ENCODE data around the gene ACBD4. TPM values are rescaled to one million over a fixed set of nuclear protein-coding genes. Genes with fewer than 3 reads are reported as not detected.
"Not testable (repeated sequence)": the region's sequence is repeated elsewhere in the genome, so short reads cannot be mapped to it uniquely, and the experiment has no call there.

ACBD4 gene
- total RNA-seq, 6 experiments from 2014 or later = 24.0 to 78.9 (median 56.9) TPM

DNA sequence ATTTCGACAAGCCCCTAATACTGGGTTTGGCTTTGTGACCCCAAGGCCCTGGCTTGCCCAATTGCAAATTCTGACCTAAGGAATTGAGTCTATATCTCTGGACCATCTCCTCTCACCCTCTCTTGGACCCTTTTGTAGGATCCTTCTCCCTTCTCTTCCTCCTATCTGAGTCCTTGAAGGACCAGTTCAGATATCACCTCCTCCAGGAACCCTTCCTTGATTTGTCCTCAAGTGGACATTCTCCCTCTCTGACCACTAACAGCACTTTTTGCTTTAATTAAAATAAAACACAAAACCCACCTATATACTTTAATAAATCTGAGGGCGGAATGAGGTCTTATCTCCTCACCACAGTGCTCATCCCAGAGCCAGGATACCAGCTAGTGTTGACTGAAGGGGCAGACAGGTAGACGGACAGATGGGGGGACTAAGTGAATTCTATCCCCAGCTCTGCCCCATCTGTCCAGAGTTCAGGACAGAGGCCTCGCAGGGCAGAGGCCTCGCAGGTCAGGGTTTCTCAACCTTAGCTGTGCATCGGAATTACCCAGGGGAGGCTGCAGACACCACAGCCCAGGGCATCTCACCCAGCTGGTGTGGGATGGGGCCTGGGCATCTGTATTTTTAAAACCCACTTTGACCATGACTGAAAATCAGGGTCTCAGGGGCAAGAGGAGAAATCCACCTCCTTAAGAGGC lies 12.3 kb upstream of the ACBD4 start:
- Histone ChIP-seq H3K4me1 (no peaks in the 10 kb centered on the region), H3K27me3 (no peaks in the 10 kb centered on the region), H3K36me3 (no peaks in the 10 kb centered on the region), H3K4me3 (no peak overlapping the region), H3K27ac (no peak overlapping the region), H3K9me3 (no peaks in the 10 kb centered on the region)
- intact Hi-C loops (cut with DNase I) = loop anchor here (10.0 kb wide), 2 partner anchors 198 to 208 kb away; partner anchors contain the start of gene GFAP (in 1 of the 2)
- ATAC-seq = no peak
- TF ChIP-seq, protein P1, sequence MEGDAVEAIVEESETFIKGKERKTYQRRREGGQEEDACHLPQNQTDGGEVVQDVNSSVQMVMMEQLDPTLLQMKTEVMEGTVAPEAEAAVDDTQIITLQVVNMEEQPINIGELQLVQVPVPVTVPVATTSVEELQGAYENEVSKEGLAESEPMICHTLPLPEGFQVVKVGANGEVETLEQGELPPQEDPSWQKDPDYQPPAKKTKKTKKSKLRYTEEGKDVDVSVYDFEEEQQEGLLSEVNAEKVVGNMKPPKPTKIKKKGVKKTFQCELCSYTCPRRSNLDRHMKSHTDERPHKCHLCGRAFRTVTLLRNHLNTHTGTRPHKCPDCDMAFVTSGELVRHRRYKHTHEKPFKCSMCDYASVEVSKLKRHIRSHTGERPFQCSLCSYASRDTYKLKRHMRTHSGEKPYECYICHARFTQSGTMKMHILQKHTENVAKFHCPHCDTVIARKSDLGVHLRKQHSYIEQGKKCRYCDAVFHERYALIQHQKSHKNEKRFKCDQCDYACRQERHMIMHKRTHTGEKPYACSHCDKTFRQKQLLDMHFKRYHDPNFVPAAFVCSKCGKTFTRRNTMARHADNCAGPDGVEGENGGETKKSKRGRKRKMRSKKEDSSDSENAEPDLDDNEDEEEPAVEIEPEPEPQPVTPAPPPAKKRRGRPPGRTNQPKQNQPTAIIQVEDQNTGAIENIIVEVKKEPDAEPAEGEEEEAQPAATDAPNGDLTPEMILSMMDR (IDR thresholded peaks at IDR 0.05) = no peak
- TF ChIP-seq POLR2A (IDR thresholded peaks at IDR 0.05) = no peak
- DNase-seq = no peak
- WGBS (ENCODE audit: insufficient coverage, low coverage, low lambda C conversion rate, missing lambda C conversion rate) = 68% methylated on average over 4 of the region's 6 CpGs

DNA sequence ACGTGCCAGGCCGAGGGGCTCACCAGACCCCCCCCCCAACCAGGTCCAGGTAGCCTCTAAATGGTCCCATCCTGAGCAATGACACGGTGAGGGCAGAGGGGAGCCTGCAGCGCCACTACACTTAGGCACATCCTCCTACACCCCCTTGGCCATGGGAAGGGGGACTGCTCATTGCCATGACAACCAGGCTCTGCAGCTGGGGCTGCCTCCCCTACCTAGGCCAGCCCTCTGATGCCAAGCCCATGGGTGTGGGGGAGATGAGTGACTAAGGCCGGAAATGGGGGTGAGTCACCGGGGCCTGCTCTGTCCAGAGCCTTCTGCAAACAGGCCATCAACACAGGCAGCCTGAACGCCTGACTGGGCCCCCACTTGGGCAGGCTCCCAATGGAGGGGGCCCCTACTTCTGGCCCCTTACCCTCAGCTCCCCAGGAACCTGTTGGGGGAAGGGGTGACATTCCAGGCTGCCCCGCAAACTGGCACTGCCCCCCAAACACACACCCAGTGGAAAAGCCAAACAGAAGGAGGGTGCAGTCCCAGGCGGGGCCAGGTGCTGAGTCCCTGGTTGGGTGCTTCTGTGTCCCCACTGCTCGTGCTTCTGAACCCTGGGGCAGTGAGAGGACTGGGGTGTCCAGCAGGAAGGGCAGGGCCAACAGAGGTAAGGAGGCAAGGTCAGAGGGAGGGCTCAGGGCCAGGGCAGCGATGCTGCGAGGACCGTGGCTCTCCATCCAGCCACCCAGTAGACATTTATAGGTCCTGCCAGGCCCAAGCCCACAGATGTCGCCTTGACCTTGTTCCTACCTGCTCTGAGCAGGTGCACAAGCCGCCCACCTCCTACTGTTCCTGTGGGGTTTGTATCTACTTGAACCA lies 11.3 kb upstream of the ACBD4 start:
- intact Hi-C loops (cut with DNase I) = loop anchor here (10.0 kb wide), 2 partner anchors 199 to 209 kb away; partner anchors contain the start of gene GFAP (in 1 of the 2)
- H3K9me3 ChIP-seq = no peaks in the 10 kb centered on the region
- H3K4me1 ChIP-seq = no peaks in the 10 kb centered on the region

DNA sequence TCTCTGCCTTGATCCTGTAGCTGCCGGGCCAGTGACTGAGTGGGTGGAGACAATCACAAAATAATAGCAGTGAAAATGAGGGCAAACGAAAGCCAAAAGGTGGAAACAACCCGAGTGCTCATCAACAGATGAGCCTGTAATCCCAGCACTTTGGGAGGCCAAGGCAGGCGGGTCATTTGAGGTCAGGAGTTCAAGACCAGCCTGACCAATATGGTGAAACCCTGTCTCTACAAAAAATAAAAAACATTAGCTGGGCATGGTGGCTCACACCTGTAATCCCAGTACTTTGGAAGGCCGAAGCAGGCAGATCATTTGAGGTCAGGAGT lies 10.7 kb upstream of the ACBD4 start:
- not testable (repeated sequence) for ATAC-seq, H3K27me3 ChIP-seq, H3K36me3 ChIP-seq, DNase-seq, H3K4me1 ChIP-seq, H3K9me3 ChIP-seq, H3K27ac ChIP-seq, H3K4me3 ChIP-seq
- 84% methylated on average over 5 of the region's 5 CpGs for WGBS (ENCODE audit: insufficient coverage, low coverage, low lambda C conversion rate, missing lambda C conversion rate)
- intact Hi-C loops (cut with DNase I) = loop anchor here (10.0 kb wide), 2 partner anchors 200 to 210 kb away; partner anchors contain the start of gene GFAP (in 1 of the 2)

More for the DNA sequence above, 11.3 kb upstream of the ACBD4 start:
- WGBS (ENCODE audit: insufficient coverage, low coverage, low lambda C conversion rate, missing lambda C conversion rate) = 86% methylated on average over 6 of the region's 15 CpGs
- H3K27ac ChIP-seq = no peak overlapping the region
- no peak for DNase-seq
- H3K27me3 ChIP-seq = no peaks in the 10 kb centered on the region
- H3K4me3 ChIP-seq = no peak overlapping the region
- TF ChIP-seq, protein P1 (IDR thresholded peaks at IDR 0.05) = no peak
- no peak for TF ChIP-seq POLR2A (IDR thresholded peaks at IDR 0.05)
- H3K36me3 ChIP-seq = no peaks in the 10 kb centered on the region
- ATAC-seq = peak in 1 of 4 donors; percentile 55

DNA sequence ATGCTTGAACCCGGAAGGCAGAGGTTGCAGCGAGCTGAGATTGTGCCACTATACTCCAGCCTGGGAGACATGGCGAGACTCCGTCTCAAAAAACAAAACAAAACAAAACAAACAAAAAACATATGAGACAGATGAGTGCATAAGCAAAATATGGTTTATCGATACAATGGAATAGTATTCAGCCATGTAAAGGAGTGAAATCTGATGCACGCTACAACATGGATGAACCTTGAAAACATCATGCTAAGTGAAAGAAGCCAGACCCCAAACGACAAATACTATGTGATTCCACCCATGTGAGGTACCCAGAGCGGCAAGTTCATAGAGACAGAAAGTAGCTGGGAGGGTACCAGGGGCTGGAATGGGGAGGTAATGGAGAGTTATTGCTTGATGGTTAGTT lies 10.0 kb upstream of the ACBD4 start:
- no peak for ATAC-seq
- intact Hi-C loops (cut with DNase I) = loop anchor here (10.0 kb wide), 2 partner anchors 201 to 211 kb away; partner anchors contain the start of gene GFAP (in 1 of the 2)

More for the DNA sequence above, 10.0 kb upstream of the ACBD4 start:
- TF ChIP-seq, protein P1 (IDR thresholded peaks at IDR 0.05) = no peak
- TF ChIP-seq POLR2A (IDR thresholded peaks at IDR 0.05) = no peak
- Histone ChIP-seq H3K4me1 (no peaks in the 10 kb centered on the region), H3K27me3 (no peaks in the 10 kb centered on the region), H3K9me3 (no peaks in the 10 kb centered on the region), H3K27ac (no peak overlapping the region), H3K4me3 (no peak overlapping the region), H3K36me3 (no peaks in the 10 kb centered on the region)
- WGBS (ENCODE audit: insufficient coverage, low coverage, low lambda C conversion rate, missing lambda C conversion rate) = 95% methylated on average over 8 of the region's 8 CpGs
- DNase-seq = no peak
